ENCODE measurements around the gene AQP6. TPM values are rescaled to one million over a fixed set of nuclear protein-coding genes. Genes with fewer than 3 reads are reported as not detected.

AQP6 gene
- total RNA-seq, 1 experiment from 2014 or later: 0.31 TPM

DNA sequence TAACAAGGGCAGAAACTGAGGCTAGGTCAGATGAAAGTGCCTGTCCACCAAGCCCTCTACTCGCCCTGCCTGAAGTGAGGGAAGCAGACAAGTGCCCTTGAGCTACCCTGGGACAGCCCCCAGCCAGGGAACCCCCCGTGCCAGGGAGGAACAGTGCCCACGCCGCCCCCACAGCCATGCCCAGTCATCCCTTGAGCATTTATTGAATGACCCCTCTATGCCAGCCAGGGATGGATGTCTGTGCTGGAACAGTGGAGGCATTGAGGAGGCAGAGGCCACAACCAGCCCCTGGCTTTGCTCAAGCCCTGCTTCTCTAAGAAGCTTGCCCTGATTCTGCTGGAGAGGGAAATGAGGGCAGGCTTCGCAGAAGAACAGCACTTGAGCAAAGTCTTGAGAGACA lies 3.7 kb upstream of the AQP6 start:
- intact Hi-C loops (cut with micrococcal nuclease; ENCODE audit: unreplicated experiment) (loop anchor here (5.0 kb wide), 1 partner anchor 88 kb away; the partner anchor contains the start of gene ASIC1), in situ Hi-C loops (cut with HindIII; ENCODE audit: low pct_unique_long_range_greater_than_20kb, low sequenced_read_pairs) (no loop called here)
- Histone ChIP-seq H3K9me3 (ENCODE audit: control insufficient read depth, insufficient read depth, low read depth, low read length) (no peaks in the 10 kb centered on the region), H3K27me3 (ENCODE audit: control insufficient read depth, insufficient read depth, low read length) (no peaks in the 10 kb centered on the region), H3K4me3 (ENCODE audit: low read depth in 2 of 2, low read length in 2 of 2) (no peak overlapping the region), H3K27ac (ENCODE audit: low read length) (no peak overlapping the region), H3K4me1 (ENCODE audit: control insufficient read depth, insufficient read depth, low read length) (peaks cover 16% of the 10 kb centered on the region; the same call in 1 of the 2 replicates), H3K36me3 (ENCODE audit: control insufficient read depth, insufficient read depth, low read length) (no peaks in the 10 kb centered on the region)
- ChIA-PET CTCF (interaction anchor here (0.7 kb wide), 2 partner anchors 87 to 178 kb away, joined by 3 read pairs; no protein-coding TSS in a partner anchor), POLR2A (no interaction called here)
- BruUV-seq (replicated peaks): no TSS peak
- ATAC-seq (no peak), DNase-seq (ENCODE audit: low read depth, low spot score) (no peak)
- TF ChIP-seq TCF7L2 (IDR thresholded peaks at IDR 0.05; ENCODE audit: low read depth, low read length): no peak
- TF ChIP-seq, protein P1, sequence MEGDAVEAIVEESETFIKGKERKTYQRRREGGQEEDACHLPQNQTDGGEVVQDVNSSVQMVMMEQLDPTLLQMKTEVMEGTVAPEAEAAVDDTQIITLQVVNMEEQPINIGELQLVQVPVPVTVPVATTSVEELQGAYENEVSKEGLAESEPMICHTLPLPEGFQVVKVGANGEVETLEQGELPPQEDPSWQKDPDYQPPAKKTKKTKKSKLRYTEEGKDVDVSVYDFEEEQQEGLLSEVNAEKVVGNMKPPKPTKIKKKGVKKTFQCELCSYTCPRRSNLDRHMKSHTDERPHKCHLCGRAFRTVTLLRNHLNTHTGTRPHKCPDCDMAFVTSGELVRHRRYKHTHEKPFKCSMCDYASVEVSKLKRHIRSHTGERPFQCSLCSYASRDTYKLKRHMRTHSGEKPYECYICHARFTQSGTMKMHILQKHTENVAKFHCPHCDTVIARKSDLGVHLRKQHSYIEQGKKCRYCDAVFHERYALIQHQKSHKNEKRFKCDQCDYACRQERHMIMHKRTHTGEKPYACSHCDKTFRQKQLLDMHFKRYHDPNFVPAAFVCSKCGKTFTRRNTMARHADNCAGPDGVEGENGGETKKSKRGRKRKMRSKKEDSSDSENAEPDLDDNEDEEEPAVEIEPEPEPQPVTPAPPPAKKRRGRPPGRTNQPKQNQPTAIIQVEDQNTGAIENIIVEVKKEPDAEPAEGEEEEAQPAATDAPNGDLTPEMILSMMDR (IDR thresholded peaks at IDR 0.05): no peak
- no peak for TF ChIP-seq SIN3A (IDR thresholded peaks at IDR 0.05; ENCODE audit: borderline replicate concordance, insufficient read depth, low read depth, low read length)
- TF ChIP-seq POLR2AphosphoS5 (IDR thresholded peaks at IDR 0.05; ENCODE audit: low read depth, low read length): no peak

DNA sequence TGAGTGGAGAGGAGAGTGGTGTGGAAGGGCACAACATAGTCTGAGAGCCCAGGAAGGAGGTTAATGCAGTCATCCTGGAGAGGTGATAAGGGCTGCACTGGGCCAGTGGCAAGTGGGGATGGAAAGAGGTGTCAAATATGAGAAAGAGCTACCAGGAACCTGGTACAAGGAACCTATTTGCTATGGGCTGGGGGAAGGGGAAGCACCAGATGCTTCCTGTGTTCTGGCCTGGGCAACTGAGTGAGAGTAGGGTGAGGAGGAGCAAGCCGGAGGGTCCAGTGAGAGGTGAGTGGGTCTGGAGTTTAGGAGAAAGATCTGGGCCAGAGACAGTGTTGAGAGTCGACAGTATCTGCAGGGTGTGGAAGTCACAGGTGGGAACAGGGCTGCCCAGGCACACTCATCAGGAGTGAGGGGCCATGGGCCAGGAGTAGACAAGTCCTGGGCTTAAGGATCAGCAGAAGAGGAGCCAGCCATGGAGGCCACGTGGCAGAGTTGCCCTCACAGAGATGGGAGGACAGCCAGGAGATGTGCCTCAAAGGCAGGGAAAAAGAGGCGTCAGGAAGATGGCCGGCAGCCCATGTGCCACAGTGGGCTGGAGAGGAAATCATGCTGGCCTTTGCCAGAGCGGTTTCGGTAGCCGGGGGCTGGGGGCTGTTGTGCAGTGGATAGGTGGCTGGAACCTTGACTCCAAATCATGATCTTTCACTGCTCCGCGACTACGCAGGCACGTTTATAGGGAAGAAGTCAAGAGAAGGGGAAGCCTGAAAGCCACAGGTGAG lies 2.9 kb upstream of the AQP6 start:
- Histone ChIP-seq H3K27ac (ENCODE audit: low read length) (no peak overlapping the region), H3K4me1 (ENCODE audit: control insufficient read depth, insufficient read depth, low read length) (peaks cover 20% of the 10 kb centered on the region; the same call in 1 of the 2 replicates), H3K27me3 (ENCODE audit: control insufficient read depth, insufficient read depth, low read length) (no peaks in the 10 kb centered on the region), H3K9me3 (ENCODE audit: control insufficient read depth, insufficient read depth, low read depth, low read length) (no peaks in the 10 kb centered on the region), H3K4me3 (ENCODE audit: low read depth in 2 of 2, low read length in 2 of 2) (no peak overlapping the region), H3K36me3 (ENCODE audit: control insufficient read depth, insufficient read depth, low read length) (no peaks in the 10 kb centered on the region)
- in situ Hi-C loops (cut with HindIII; ENCODE audit: low pct_unique_long_range_greater_than_20kb, low sequenced_read_pairs): no loop called here
- ChIA-PET CTCF (interaction anchor here (0.6 kb wide), 2 partner anchors 14 to 86 kb away, joined by 3 read pairs; no protein-coding TSS in a partner anchor), POLR2A (no interaction called here)
- BruUV-seq (replicated peaks): no TSS peak
- ATAC-seq (no peak), DNase-seq (ENCODE audit: low read depth, low spot score) (no peak)
- intact Hi-C loops (cut with micrococcal nuclease; ENCODE audit: unreplicated experiment): loop anchor here (5.0 kb wide), 1 partner anchor 87 kb away; the partner anchor contains the start of gene ASIC1
- no peak for TF ChIP-seq SIN3A (IDR thresholded peaks at IDR 0.05; ENCODE audit: borderline replicate concordance, insufficient read depth, low read depth, low read length)
- TF ChIP-seq, protein P1 (IDR thresholded peaks at IDR 0.05): no peak
- TF ChIP-seq TCF7L2 (IDR thresholded peaks at IDR 0.05; ENCODE audit: low read depth, low read length): no peak
- no peak for TF ChIP-seq POLR2AphosphoS5 (IDR thresholded peaks at IDR 0.05; ENCODE audit: low read depth, low read length)

DNA sequence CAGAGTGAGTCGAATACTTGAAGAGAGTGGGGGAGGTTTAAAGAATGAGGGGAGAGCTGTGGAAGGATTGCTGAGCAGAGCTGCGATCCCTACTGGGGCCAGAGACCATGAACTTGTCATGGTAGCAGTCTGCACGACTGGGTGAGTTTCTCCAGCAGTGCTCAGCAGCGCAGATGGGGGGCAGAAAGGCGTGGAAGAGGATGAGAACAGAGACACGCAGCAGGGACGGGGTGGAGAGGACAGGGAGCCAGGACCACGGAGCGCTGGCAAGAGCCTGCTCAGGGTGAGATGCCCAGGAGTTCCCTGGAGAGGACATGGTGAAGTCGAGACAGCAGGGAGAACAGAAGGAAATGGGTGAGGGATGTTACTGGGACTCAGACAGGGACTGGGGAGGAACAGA lies 2.1 kb upstream of the AQP6 start:
- POLR2A ChIA-PET: interaction anchor here (0.7 kb wide), 1 partner anchor 92 kb away, joined by 3 read pairs; no protein-coding TSS in a partner anchor
- TF ChIP-seq, protein P1 (IDR thresholded peaks at IDR 0.05): no peak
- TF ChIP-seq SIN3A (IDR thresholded peaks at IDR 0.05; ENCODE audit: borderline replicate concordance, insufficient read depth, low read depth, low read length) (no peak), TCF7L2 (IDR thresholded peaks at IDR 0.05; ENCODE audit: low read depth, low read length) (no peak), POLR2AphosphoS5 (IDR thresholded peaks at IDR 0.05; ENCODE audit: low read depth, low read length) (no peak)
- TF ChIP-seq, protein P2, sequence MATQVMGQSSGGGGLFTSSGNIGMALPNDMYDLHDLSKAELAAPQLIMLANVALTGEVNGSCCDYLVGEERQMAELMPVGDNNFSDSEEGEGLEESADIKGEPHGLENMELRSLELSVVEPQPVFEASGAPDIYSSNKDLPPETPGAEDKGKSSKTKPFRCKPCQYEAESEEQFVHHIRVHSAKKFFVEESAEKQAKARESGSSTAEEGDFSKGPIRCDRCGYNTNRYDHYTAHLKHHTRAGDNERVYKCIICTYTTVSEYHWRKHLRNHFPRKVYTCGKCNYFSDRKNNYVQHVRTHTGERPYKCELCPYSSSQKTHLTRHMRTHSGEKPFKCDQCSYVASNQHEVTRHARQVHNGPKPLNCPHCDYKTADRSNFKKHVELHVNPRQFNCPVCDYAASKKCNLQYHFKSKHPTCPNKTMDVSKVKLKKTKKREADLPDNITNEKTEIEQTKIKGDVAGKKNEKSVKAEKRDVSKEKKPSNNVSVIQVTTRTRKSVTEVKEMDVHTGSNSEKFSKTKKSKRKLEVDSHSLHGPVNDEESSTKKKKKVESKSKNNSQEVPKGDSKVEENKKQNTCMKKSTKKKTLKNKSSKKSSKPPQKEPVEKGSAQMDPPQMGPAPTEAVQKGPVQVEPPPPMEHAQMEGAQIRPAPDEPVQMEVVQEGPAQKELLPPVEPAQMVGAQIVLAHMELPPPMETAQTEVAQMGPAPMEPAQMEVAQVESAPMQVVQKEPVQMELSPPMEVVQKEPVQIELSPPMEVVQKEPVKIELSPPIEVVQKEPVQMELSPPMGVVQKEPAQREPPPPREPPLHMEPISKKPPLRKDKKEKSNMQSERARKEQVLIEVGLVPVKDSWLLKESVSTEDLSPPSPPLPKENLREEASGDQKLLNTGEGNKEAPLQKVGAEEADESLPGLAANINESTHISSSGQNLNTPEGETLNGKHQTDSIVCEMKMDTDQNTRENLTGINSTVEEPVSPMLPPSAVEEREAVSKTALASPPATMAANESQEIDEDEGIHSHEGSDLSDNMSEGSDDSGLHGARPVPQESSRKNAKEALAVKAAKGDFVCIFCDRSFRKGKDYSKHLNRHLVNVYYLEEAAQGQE (IDR thresholded peaks at IDR 0.05; ENCODE audit: insufficient read depth in 1 of 2, low read depth in 2 of 2, low read length in 1 of 2): no peak
- CTCF ChIA-PET: interaction anchor here (0.6 kb wide), 1 partner anchor 86 kb away, joined by 3 read pairs; no protein-coding TSS in a partner anchor

More for the DNA sequence above, 2.1 kb upstream of the AQP6 start:
- H3K27me3 ChIP-seq (ENCODE audit: control insufficient read depth, insufficient read depth, low read length): no peaks in the 10 kb centered on the region
- BruUV-seq (replicated peaks): no TSS peak
- H3K27ac ChIP-seq (ENCODE audit: low read length): no peak overlapping the region
- no peak for DNase-seq (ENCODE audit: low read depth, low spot score)
- intact Hi-C loops (cut with micrococcal nuclease; ENCODE audit: unreplicated experiment) (no loop called here), in situ Hi-C loops (cut with HindIII; ENCODE audit: low pct_unique_long_range_greater_than_20kb, low sequenced_read_pairs) (no loop called here)
- H3K4me1 ChIP-seq (ENCODE audit: control insufficient read depth, insufficient read depth, low read length): peaks cover 20% of the 10 kb centered on the region; the same call in 1 of the 2 replicates
- ATAC-seq: no peak
- no peaks in the 10 kb centered on the region for H3K36me3 ChIP-seq (ENCODE audit: control insufficient read depth, insufficient read depth, low read length)
- no peak overlapping the region for H3K4me3 ChIP-seq (ENCODE audit: low read depth in 2 of 2, low read length in 2 of 2)
- H3K9me3 ChIP-seq (ENCODE audit: control insufficient read depth, insufficient read depth, low read depth, low read length): no peaks in the 10 kb centered on the region

Measured in Panc1 (cell line).